Measurements from ENCODE around the gene IKZF5. TPM values are rescaled to one million over a fixed set of nuclear protein-coding genes. Genes with fewer than 3 reads are reported as not detected.

The IKZF5 gene
- total RNA-seq, 4 donors from 2014 or later, result 3.1 to 30.7 (median 21.1) TPM

- Histone ChIP-seq H3K9me3 (no peaks in the 10 kb centered on the region), H3K27ac (no peak overlapping the region), H3K36me3 (no peaks in the 10 kb centered on the region), H3K4me1 (no peaks in the 10 kb centered on the region), H3K4me3 (no peak overlapping the region), H3K27me3 (no peaks in the 10 kb centered on the region)
- DNase-seq, result no peak
- intact Hi-C loops (cut with DNase I; ENCODE audit: low total_unique reads), result no loop called here
- TF ChIP-seq CTCF (IDR thresholded peaks at IDR 0.05) (no peak), POLR2A (IDR thresholded peaks at IDR 0.05) (no peak)
These were observed 9.7 kb downstream of the IKZF5 start for GRCh38 chr10:122998934-122999333.

- H3K4me3 ChIP-seq, result no peak overlapping the region
- intact Hi-C loops (cut with DNase I; ENCODE audit: low total_unique reads), result no loop called here
- no peaks in the 10 kb centered on the region for H3K4me1 ChIP-seq
- DNase-seq, result no peak
- no peaks in the 10 kb centered on the region for H3K27me3 ChIP-seq
- H3K36me3 ChIP-seq, result no peaks in the 10 kb centered on the region
- H3K27ac ChIP-seq, result no peak overlapping the region
- H3K9me3 ChIP-seq, result no peaks in the 10 kb centered on the region
- TF ChIP-seq POLR2A (IDR thresholded peaks at IDR 0.05) (no peak), CTCF (IDR thresholded peaks at IDR 0.05) (no peak)
These were observed 10.2 kb downstream of the IKZF5 start for GRCh38 chr10:122998360-122998917.

GRCh38 chr10:122997864-122998263 is 10.7 kb downstream of the IKZF5 start:
- DNase-seq, result no peak
- H3K36me3 ChIP-seq, result no peaks in the 10 kb centered on the region
- TF ChIP-seq CTCF (IDR thresholded peaks at IDR 0.05) (no peak), POLR2A (IDR thresholded peaks at IDR 0.05) (no peak)
- no peaks in the 10 kb centered on the region for H3K27me3 ChIP-seq
- intact Hi-C loops (cut with DNase I; ENCODE audit: low total_unique reads), result no loop called here
- no peak overlapping the region for H3K27ac ChIP-seq
- no peak overlapping the region for H3K4me3 ChIP-seq
- no peaks in the 10 kb centered on the region for H3K4me1 ChIP-seq
- H3K9me3 ChIP-seq, result no peaks in the 10 kb centered on the region

GRCh38 chr10:122995936-122996335 is 12.7 kb downstream of the IKZF5 start:
- no peak for TF ChIP-seq CTCF (IDR thresholded peaks at IDR 0.05)
- TF ChIP-seq POLR2A (IDR thresholded peaks at IDR 0.05), result no peak
- no peaks in the 10 kb centered on the region for H3K9me3 ChIP-seq
- H3K36me3 ChIP-seq, result no peaks in the 10 kb centered on the region
- intact Hi-C loops (cut with DNase I; ENCODE audit: low total_unique reads), result no loop called here
- H3K4me1 ChIP-seq, result no peaks in the 10 kb centered on the region
- H3K4me3 ChIP-seq, result no peak overlapping the region
- no peak for DNase-seq
- no peaks in the 10 kb centered on the region for H3K27me3 ChIP-seq
- no peak overlapping the region for H3K27ac ChIP-seq

GRCh38 chr10:122993797-122994336 is 14.7 kb downstream of the IKZF5 start:
- H3K4me3 ChIP-seq, result no peak overlapping the region
- H3K27me3 ChIP-seq, result no peaks in the 10 kb centered on the region
- intact Hi-C loops (cut with DNase I; ENCODE audit: low total_unique reads), result no loop called here
- no peaks in the 10 kb centered on the region for H3K36me3 ChIP-seq
- H3K27ac ChIP-seq, result no peak overlapping the region
- no peaks in the 10 kb centered on the region for H3K4me1 ChIP-seq
- no peak for DNase-seq
- TF ChIP-seq POLR2A (IDR thresholded peaks at IDR 0.05) (no peak), CTCF (IDR thresholded peaks at IDR 0.05) (no peak)
- H3K9me3 ChIP-seq, result no peaks in the 10 kb centered on the region
